ENCODE measurements around the gene TBC1D5. TPM values are rescaled to one million over a fixed set of nuclear protein-coding genes. Genes with fewer than 3 reads are reported as not detected.

TBC1D5 gene
- total RNA-seq, 1 donor from 2014 or later, result 108 TPM

DNA sequence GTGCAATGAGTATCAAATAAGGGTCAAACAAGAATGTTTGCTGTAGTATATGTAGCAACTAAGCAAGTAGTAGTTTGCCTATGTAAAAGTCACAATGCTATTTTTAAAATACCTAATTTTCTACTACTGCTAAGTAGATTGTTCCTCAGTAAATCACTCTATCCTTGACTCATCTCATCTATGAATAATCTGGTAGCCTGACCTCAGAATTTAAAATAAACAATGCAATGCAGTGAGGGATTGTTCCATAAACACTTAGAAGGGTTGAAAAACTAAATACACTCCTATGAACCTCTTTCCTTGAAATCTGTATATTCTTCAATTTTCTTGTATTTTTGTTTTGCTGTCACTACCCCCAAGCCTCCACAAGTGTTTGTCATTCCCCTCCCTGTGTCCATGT, 253.3 kb downstream of the TBC1D5 start:
- Histone ChIP-seq H3F3A (ENCODE audit: low read depth) (no peaks in the 10 kb centered on the region), H3K36me3 (no peaks in the 10 kb centered on the region), H3K4me1 (no peaks in the 10 kb centered on the region), H3K27ac (no peak overlapping the region), H3K9me3 (ENCODE audit: low read depth) (no peaks in the 10 kb centered on the region), H3K4me2 (no peak overlapping the region), H2AFZ (replicated peaks) (no peak overlapping the region), H3K4me3 (no peak overlapping the region), H3K9ac (no peak overlapping the region), H3K27me3 (no peaks in the 10 kb centered on the region), H4K20me1 (ENCODE audit: low read depth) (no peaks in the 10 kb centered on the region), H3K79me2 (ENCODE audit: low read depth) (no peaks in the 10 kb centered on the region)
- peaks cover 10% of the 10 kb centered on the region for H3K36me3 Mint-ChIP-seq
- DNase-seq (ENCODE audit: low spot score), result no peak
- H3K27ac Mint-ChIP-seq, result no peak overlapping the region
- H3K27me3 Mint-ChIP-seq (ENCODE audit: insufficient read depth, low read depth), result no peaks in the 10 kb centered on the region
- no peaks in the 10 kb centered on the region for H3K4me1 Mint-ChIP-seq
- H3K4me3 Mint-ChIP-seq, result no peak overlapping the region
- H3K9me3 Mint-ChIP-seq, result peaks cover 37% of the 10 kb centered on the region
- no peak for TF ChIP-seq EZH2 (IDR thresholded peaks at IDR 0.05)
- TF ChIP-seq, protein P1, sequence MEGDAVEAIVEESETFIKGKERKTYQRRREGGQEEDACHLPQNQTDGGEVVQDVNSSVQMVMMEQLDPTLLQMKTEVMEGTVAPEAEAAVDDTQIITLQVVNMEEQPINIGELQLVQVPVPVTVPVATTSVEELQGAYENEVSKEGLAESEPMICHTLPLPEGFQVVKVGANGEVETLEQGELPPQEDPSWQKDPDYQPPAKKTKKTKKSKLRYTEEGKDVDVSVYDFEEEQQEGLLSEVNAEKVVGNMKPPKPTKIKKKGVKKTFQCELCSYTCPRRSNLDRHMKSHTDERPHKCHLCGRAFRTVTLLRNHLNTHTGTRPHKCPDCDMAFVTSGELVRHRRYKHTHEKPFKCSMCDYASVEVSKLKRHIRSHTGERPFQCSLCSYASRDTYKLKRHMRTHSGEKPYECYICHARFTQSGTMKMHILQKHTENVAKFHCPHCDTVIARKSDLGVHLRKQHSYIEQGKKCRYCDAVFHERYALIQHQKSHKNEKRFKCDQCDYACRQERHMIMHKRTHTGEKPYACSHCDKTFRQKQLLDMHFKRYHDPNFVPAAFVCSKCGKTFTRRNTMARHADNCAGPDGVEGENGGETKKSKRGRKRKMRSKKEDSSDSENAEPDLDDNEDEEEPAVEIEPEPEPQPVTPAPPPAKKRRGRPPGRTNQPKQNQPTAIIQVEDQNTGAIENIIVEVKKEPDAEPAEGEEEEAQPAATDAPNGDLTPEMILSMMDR (IDR thresholded peaks at IDR 0.05), result no peak
- TF ChIP-seq EZH2phosphoT487 (IDR thresholded peaks at IDR 0.05), result no peak

- H3K9me3 ChIP-seq (ENCODE audit: low read depth), result no peaks in the 10 kb centered on the region
- TF ChIP-seq EZH2phosphoT487 (IDR thresholded peaks at IDR 0.05), result no peak
- TF ChIP-seq EZH2 (IDR thresholded peaks at IDR 0.05), result no peak
- TF ChIP-seq, protein P1 (IDR thresholded peaks at IDR 0.05), result no peak
- no peaks in the 10 kb centered on the region for H3K36me3 ChIP-seq
- H3K4me1 Mint-ChIP-seq, result peaks cover 4% of the 10 kb centered on the region
- H3K27me3 Mint-ChIP-seq (ENCODE audit: insufficient read depth, low read depth), result no peaks in the 10 kb centered on the region
- no peaks in the 10 kb centered on the region for H3K27me3 ChIP-seq
- no peaks in the 10 kb centered on the region for H3K4me1 ChIP-seq
- H3K79me2 ChIP-seq (ENCODE audit: low read depth), result no peaks in the 10 kb centered on the region
- no peak overlapping the region for H2AFZ ChIP-seq (replicated peaks)
- H3K4me3 ChIP-seq, result no peak overlapping the region
- H3K27ac Mint-ChIP-seq, result no peak overlapping the region
- H3K4me2 ChIP-seq, result no peak overlapping the region
- no peak for DNase-seq (ENCODE audit: low spot score)
- no peaks in the 10 kb centered on the region for H3K36me3 Mint-ChIP-seq
- H3K9ac ChIP-seq, result no peak overlapping the region
- no peaks in the 10 kb centered on the region for H4K20me1 ChIP-seq (ENCODE audit: low read depth)
- no peak overlapping the region for H3K4me3 Mint-ChIP-seq
- no peaks in the 10 kb centered on the region for H3K9me3 Mint-ChIP-seq
- no peaks in the 10 kb centered on the region for H3F3A ChIP-seq (ENCODE audit: low read depth)
- H3K27ac ChIP-seq, result no peak overlapping the region
Observed at GRCh38 chr3:17481116-17481515, 261.3 kb downstream of the TBC1D5 start.

DNA sequence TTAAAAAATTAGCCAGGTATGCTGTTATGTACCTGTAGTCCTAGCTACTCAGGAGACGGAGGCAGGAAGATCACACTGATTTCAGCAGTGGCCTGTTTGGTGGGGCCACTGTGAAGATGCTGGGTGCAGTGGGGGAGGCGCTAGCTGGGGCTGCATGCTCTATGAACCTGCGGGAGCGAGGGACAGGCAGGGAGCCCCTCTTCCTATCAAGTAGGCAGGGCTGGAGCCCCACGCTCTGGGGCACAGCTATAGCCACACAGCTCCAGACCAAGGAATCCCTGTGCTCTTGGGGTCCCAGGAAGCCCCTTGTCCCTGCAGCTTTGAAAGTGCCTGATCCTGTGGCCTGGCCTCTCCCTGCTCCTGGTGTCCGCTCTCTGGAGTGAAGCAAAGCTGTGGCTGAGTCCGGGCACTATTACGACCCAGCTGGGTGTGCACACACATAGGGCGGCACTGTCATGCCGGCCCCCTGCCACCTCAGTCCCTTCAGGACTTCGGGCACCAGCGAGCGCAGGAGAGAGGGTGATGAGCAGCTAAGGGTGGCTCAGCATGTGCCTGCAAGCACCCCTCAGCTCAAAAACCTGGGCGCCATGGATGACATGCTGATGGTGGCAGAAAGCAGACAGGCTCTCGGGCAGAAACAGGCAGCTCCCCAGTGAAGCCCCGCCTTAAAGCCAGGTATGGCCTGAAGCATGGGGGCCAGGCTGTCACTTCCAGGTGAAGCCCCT, 262.6 kb downstream of the TBC1D5 start:
- Histone ChIP-seq H3K9me3 (ENCODE audit: low read depth) (no peaks in the 10 kb centered on the region), H3K27me3 (no peaks in the 10 kb centered on the region), H3K36me3 (no peaks in the 10 kb centered on the region), H3K4me2 (no peak overlapping the region), H3F3A (ENCODE audit: low read depth) (no peaks in the 10 kb centered on the region), H3K27ac (no peak overlapping the region), H3K79me2 (ENCODE audit: low read depth) (no peaks in the 10 kb centered on the region), H3K9ac (no peak overlapping the region), H3K4me3 (no peak overlapping the region), H3K4me1 (no peaks in the 10 kb centered on the region), H4K20me1 (ENCODE audit: low read depth) (no peaks in the 10 kb centered on the region), H2AFZ (replicated peaks) (no peak overlapping the region)
- no peaks in the 10 kb centered on the region for H3K9me3 Mint-ChIP-seq
- H3K27ac Mint-ChIP-seq, result no peak overlapping the region
- H3K36me3 Mint-ChIP-seq, result no peaks in the 10 kb centered on the region
- peaks cover 4% of the 10 kb centered on the region for H3K4me1 Mint-ChIP-seq
- no peak for DNase-seq (ENCODE audit: low spot score)
- TF ChIP-seq, protein P1 (IDR thresholded peaks at IDR 0.05), result no peak
- TF ChIP-seq EZH2phosphoT487 (IDR thresholded peaks at IDR 0.05) (no peak), EZH2 (IDR thresholded peaks at IDR 0.05) (no peak)
- H3K4me3 Mint-ChIP-seq, result no peak overlapping the region
- H3K27me3 Mint-ChIP-seq (ENCODE audit: insufficient read depth, low read depth), result no peaks in the 10 kb centered on the region

Data from neural progenitor cell (in vitro differentiated cells).